Activated CD4-positive, alpha-beta memory T cell treated with anti-CD3 and anti-CD28 coated beads, Interleukin-2, amount 10 ng/mL, durations not matched to agents 7 days and 5 days (primary cell): ENCODE results near the gene NINJ1. TPM values are rescaled to one million over a fixed set of nuclear protein-coding genes. Genes with fewer than 3 reads are reported as not detected.

Source experiments
- CTCF ChIA-PET: fragments of 350-600 bp; sonication (Branson Sonifier 250); formaldehyde crosslinking; loops from one replicate; lab custom pipeline; 2021; ENCODE audit warnings: antibody characterized with exemption, inconsistent platforms; lab: Charles Lee
- POLR2A ChIA-PET: fragments of 350-600 bp; sonication (Branson Sonifier 250); formaldehyde crosslinking; loops from one replicate; lab custom pipeline; 2021; ENCODE audit warnings: antibody characterized with exemption; lab: Charles Lee
- DNase-seq: peaks from one replicate; pipeline ENCODE4 v3.0.0-alpha.2; 2020
- H3K27ac Mint-ChIP-seq: one replicate; pipeline ENCODE4 v1.8.0; 2021; ENCODE audit warnings: mild to moderate bottlenecking, mixed read lengths
- H3K27me3 Mint-ChIP-seq: one replicate; pipeline ENCODE4 v1.8.0; 2021; ENCODE audit warnings: mixed read lengths
- H3K36me3 Mint-ChIP-seq: one replicate; pipeline ENCODE4 v1.8.0; 2021; ENCODE audit warnings: low read depth, mixed read lengths
- H3K4me1 Mint-ChIP-seq: one replicate; pipeline ENCODE4 v1.8.0; 2021; ENCODE audit warnings: mixed read lengths
- H3K4me3 Mint-ChIP-seq: one replicate; pipeline ENCODE4 v1.8.0; 2021; ENCODE audit warnings: mild to moderate bottlenecking, mixed read lengths
- H3K9me3 Mint-ChIP-seq: one replicate; pipeline ENCODE4 v1.8.0; 2021; ENCODE audit warnings: mixed read lengths
- total RNA-seq, 2 experiments: library from RNA; stranded (reverse); gene quantifications; one replicate each; pipeline ENCODE4 v1.2.3, GENCODE V29; 2021

Gene NINJ1
- total RNA-seq, 2 experiments from 2014 or later: 36.9 to 37.4 TPM

DNA sequence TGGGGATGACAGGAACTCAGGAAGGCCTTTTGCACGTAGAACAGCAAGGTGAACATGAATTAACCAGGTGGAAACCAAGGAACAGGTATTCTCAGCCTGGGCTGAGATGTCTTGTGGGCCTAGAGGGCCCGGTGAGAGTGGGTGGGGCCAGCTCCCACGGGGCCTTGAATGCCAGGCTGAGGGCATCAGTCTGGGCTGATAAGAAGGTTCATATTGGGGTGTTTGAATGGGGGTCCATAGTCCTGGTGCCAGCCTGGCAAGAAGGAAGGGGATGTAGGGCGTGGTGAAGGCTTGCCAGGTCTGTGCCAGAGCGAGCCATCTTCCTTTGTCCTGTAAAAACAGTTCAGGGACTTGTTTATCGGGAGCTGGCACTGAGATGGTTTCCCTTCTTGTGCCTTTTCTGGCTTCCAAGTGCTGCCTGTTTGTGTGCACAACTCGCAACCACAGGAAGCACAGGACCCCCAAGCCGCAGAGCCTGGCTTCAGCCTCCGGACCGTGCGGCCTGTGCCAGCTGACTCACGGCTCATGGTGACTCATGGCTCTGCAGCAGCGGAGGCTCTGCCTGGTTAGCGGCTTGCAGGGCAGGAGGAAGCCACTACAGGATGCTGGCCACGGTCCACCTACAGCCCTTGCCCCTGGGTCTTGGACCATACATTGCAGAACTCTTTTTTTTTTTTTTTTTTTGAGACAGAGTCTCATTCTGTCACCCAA, 35.7 kb downstream of the NINJ1 start:
- Mint-ChIP-seq H3K4me1 (peaks cover 74% of the 10 kb centered on the region), H3K27ac (peak overlapping the region; percentile 92), H3K36me3 (peaks cover 47% of the 10 kb centered on the region), H3K4me3 (peak overlapping the region; percentile 87), H3K9me3 (peaks cover 10% of the 10 kb centered on the region), H3K27me3 (no peaks in the 10 kb centered on the region)
- CTCF ChIA-PET: interaction anchor here (1.1 to 5.6 kb wide), 4 partner anchors 10 to 141 kb away, joined by 3 to 55 read pairs (median 5); no protein-coding TSS in a partner anchor
- POLR2A ChIA-PET: interaction anchor here (0.6 to 5.4 kb wide), 13 partner anchors 9 to 145 kb away, joined by 3 to 63 read pairs (median 4); no protein-coding TSS in a partner anchor
- peak; percentile 82 for DNase-seq

DNA sequence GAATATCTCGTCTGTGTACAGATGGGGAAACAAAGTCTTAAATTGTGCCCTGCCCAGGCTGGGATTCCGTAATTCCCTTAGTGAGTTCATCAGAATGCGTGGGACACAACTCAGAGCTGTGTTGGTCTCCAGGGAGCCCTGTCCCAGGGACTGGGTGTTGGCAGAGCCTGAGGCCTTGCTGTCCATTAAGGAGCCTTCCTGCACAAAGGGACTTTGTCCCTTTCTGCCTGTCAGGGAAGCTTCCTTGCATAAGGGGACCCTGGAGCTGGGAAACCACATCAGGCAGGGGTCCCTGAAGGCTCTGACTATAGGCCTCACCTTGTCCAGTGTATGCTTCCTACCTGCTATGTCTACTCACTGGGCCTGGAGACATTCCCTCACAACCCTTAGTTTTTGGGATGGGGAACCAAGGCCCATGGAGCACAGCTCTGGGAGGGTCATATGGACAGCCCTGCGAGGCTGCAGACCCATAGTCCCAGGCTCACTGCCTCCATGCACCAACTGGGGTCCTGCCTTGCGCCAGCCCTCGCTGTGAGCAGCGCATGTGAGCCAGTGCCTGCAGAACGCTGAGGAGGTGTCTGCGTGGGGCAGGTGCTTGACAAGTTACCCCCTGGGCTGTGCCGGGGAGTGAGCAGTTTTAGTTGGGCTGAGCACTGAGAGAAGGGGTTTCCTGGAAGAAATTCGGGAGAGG, 36.4 kb downstream of the NINJ1 start:
- Mint-ChIP-seq H3K4me1 (peaks cover 74% of the 10 kb centered on the region), H3K36me3 (peaks cover 44% of the 10 kb centered on the region)
- POLR2A ChIA-PET: interaction anchor here (1.0 to 5.4 kb wide), 11 partner anchors 10 to 144 kb away, joined by 3 to 63 read pairs (median 4); no protein-coding TSS in a partner anchor

DNA sequence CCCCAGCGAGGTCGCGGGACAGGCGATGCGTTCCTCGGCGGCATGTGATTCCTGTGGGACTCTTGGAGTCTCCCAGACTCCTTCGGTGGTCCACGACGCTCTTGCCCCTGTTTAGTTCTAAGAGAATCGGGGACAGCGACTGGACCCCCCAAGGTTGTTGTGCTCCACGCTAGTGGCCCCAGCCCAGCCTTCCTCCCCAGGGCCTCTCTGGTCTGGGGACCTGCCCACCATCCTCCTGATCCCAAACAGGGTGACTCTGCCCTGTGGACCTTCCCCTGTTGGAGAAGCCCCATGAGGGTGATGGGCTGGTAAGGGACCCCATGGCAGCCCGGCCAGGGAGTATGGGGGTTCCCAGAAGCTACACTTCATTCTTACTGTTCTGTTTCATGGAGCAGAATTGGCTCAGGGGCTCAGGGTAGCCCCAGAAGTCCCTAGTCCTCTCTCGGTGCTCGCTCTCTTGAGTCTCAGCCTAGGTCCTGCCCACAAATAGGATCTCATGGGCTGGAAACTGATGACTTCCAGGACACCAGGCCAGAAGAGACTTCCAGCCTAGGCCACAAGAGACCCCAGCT, 37.2 kb downstream of the NINJ1 start:
- H3K27ac Mint-ChIP-seq: peak overlapping the region; percentile 92
- H3K4me3 Mint-ChIP-seq: peak overlapping the region; percentile 87
- peaks cover 12% of the 10 kb centered on the region for H3K9me3 Mint-ChIP-seq
- H3K27me3 Mint-ChIP-seq: no peaks in the 10 kb centered on the region
- H3K4me1 Mint-ChIP-seq: peaks cover 76% of the 10 kb centered on the region
- no peak for DNase-seq
- peaks cover 46% of the 10 kb centered on the region for H3K36me3 Mint-ChIP-seq
- CTCF ChIA-PET: interaction anchor here (1.1 to 5.6 kb wide), 3 partner anchors 12 to 139 kb away, joined by 3 to 55 read pairs (median 3); no protein-coding TSS in a partner anchor
- POLR2A ChIA-PET: interaction anchor here (0.9 to 5.4 kb wide), 14 partner anchors 11 to 469 kb away, joined by 3 to 63 read pairs (median 8); no protein-coding TSS in a partner anchor

More for the DNA sequence above, 36.4 kb downstream of the NINJ1 start:
- Mint-ChIP-seq H3K4me3 (peak overlapping the region; percentile 87), H3K27me3 (no peaks in the 10 kb centered on the region), H3K27ac (peak overlapping the region; percentile 92), H3K9me3 (peaks cover 7% of the 10 kb centered on the region)
- CTCF ChIA-PET: interaction anchor here (1.1 to 5.6 kb wide), 4 partner anchors 11 to 140 kb away, joined by 3 to 55 read pairs (median 5); no protein-coding TSS in a partner anchor
- no peak for DNase-seq

DNA sequence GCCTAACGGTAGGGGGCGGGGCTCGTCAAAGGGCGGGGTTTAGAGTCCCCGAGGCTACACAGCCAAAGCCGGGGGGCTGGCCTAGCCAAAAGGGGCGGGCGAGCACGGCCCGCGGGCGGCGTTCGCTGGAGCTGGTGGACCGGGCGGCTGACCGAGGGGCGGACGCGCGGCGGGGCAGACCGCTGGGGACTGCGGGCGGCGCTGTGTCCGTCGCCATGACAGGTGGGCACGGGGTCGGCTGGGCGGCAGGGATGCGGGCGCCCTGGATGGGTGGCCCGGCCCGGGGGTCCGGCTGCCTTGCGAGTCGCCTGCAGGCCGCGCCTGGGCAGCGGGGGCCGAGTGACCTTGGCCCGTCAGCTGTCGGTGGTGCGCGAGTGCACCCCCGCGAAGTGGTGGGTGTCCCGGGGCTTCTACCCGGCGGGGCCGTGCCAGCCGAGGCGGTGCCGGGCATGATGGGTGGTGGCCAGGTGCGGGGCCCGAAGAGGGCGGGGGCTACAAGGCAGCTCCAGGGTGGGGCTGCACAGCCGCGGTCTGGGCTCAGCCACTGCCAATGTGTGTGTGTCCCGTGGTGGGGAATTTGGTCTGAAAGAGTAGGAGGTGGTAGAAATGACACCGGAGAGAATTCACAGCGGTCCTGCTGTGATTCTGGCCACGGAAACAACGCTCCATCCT, 37.8 kb downstream of the NINJ1 start, which contains the start of gene CARD19:
Gene CARD19 (plus strand): TSS at position 87 of the 672 bp plus-strand sequence. CDS start 129 bp downstream, at position 216.
- ChIA-PET POLR2A (interaction anchor here (0.8 to 5.4 kb wide), 14 partner anchors 12 to 470 kb away, joined by 3 to 63 read pairs (median 7); partner anchors contain the start of gene NINJ1), CTCF (interaction anchor here (0.8 to 5.6 kb wide), 3 partner anchors 12 to 93 kb away, joined by 3 to 55 read pairs (median 3); no protein-coding TSS in a partner anchor)
- peaks cover 49% of the 10 kb centered on the region for H3K36me3 Mint-ChIP-seq
- peak within 1 kb of the TSS; percentile 96 for H3K27ac Mint-ChIP-seq
- DNase-seq: peak; percentile 57
- H3K4me3 Mint-ChIP-seq: peak within 1 kb of the TSS; percentile 87
- H3K4me1 Mint-ChIP-seq: peaks cover 80% of the 10 kb centered on the region
- H3K9me3 Mint-ChIP-seq: peaks cover 18% of the 10 kb centered on the region
- no peaks in the 10 kb centered on the region for H3K27me3 Mint-ChIP-seq

DNA sequence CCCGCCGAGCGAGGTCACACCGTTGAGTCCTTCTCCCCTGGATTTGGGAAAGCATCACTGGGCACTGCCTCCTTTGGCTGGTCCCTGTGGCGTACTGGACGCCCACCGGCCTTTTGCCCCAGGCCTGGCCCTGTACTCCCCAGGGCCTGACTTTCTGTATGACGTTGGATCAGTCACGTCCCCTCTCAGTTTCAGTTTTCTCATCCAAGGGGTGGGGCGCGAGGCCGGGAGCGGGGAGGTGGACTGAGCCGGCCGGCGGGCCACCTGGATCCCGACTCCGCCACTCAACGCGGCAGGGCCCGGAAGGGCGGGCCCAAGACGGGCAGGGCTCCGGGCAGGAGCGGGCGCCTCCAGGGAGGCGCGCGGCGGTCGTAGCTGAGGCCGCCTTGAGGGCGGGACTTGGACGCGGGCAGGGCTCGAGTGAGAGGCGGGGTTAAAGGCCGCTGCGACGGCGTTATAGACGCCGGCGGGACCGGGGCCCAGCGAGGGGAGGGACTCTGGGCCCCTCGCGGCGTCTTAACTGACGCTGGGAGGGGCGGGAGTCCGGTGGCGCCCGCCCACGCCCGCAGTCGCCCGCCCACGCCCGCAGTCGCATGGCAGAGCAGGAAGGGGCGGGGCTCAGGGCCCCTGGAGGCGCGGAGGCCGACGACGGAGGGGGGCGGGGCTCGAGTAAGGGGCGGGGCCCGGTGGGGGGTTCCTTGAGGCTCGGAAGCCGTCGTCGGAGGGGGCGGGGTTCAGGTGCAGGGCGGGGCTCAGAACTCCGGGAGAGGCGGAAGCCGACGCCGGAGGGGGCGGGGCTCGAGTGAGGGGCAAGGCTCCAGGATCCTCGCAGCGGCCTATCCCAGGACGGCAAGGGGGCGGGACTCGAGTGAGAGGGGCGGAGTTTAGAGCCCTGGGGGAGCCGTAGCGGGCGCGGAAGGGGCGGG, 38.6 kb downstream of the NINJ1 start:
- H3K4me3 Mint-ChIP-seq: peak overlapping the region; percentile 76
- H3K9me3 Mint-ChIP-seq: peaks cover 19% of the 10 kb centered on the region
- CTCF ChIA-PET: interaction anchor here (0.8 to 5.6 kb wide), 6 partner anchors 13 to 128 kb away, joined by 3 to 55 read pairs (median 3); no protein-coding TSS in a partner anchor
- H3K4me1 Mint-ChIP-seq: peaks cover 78% of the 10 kb centered on the region
- POLR2A ChIA-PET: interaction anchor here (0.6 to 5.4 kb wide), 18 partner anchors 11 to 471 kb away, joined by 3 to 63 read pairs (median 5); partner anchors contain the start of genes FAM120AOS and NINJ1
- peak overlapping the region; percentile 96 for H3K27ac Mint-ChIP-seq
- H3K36me3 Mint-ChIP-seq: peaks cover 46% of the 10 kb centered on the region
- H3K27me3 Mint-ChIP-seq: no peaks in the 10 kb centered on the region
- DNase-seq: peak; percentile 100

DNA sequence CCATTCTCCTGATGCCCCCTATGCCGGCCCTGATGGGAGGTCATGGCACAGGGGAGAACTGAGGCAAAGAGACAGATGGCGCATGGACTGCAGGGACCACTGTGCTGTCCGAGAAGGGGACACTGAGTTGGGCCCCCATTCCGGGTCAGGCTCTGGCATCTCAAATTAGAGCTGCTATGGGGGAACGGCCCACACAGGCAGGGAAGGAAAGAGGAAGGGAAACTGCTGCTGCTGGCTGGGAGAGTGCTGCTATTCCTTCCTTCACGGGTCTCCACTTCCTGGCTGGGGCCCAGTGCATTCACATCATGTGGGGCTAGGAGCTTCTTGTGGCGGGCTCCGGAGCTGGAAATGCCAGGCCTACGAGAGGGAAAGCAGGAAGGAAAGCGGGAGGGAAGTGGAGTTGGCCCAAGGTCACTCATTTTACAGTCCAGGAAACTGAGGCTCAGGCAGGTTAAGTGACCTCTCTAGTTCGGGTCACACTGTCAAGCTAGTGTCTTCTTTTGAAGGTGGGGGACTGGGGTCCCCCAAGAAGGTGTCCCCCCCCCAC, 39.3 kb downstream of the NINJ1 start:
- Mint-ChIP-seq H3K27me3 (no peaks in the 10 kb centered on the region), H3K36me3 (peaks cover 48% of the 10 kb centered on the region), H3K4me3 (peak overlapping the region; percentile 76), H3K4me1 (peaks cover 79% of the 10 kb centered on the region), H3K9me3 (peaks cover 23% of the 10 kb centered on the region), H3K27ac (peak overlapping the region; percentile 96)
- CTCF ChIA-PET: interaction anchor here (1.0 to 5.6 kb wide), 4 partner anchors 14 to 127 kb away, joined by 3 to 55 read pairs (median 5); no protein-coding TSS in a partner anchor
- POLR2A ChIA-PET: interaction anchor here (0.6 to 5.4 kb wide), 12 partner anchors 10 to 471 kb away, joined by 3 to 63 read pairs (median 7); partner anchors contain the start of genes FAM120AOS and NINJ1
- DNase-seq: no peak

DNA sequence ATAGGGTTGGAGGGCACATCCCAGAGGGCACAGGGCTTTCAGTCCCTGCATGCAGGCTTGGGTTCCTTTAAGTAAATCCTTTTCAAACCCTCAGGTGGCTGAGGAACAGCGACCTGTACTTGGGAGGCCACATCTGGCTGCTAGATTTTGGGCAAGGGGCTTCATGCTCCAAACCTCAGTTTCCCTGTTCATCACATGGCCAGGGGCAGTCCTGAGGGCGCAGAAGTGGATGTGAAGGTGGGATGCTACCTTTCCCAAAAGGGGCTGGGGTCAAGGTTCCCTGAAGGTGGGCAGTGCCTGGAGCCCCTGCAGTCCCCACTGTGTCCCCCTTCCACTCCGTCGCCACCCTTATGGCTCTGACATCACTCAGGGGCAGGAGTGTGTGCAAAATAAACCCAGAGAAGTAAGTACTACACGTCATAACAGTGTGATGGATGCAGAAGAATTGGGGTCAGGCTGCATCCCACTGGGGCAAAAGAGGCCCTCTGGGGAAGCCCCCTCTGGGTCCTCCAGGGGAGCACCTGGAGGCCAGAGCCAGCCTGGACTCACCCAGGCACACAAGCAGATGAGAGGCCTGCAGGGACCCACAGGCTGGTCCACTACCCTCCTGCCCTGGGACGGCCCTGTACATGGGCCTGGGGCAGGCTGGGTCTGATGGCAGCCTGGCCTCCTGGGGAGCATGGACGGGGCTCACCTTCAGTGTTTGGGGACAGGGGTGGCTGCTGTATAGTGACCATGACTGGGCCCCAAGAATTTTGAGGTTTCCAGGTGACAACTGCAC, 40.0 kb downstream of the NINJ1 start:
- Mint-ChIP-seq H3K27ac (peak overlapping the region; percentile 96), H3K36me3 (peaks cover 50% of the 10 kb centered on the region), H3K4me1 (peaks cover 75% of the 10 kb centered on the region), H3K27me3 (no peaks in the 10 kb centered on the region), H3K9me3 (peaks cover 27% of the 10 kb centered on the region), H3K4me3 (peak overlapping the region; percentile 76)
- ChIA-PET POLR2A (interaction anchor here (1.6 to 5.4 kb wide), 11 partner anchors 10 to 472 kb away, joined by 4 to 63 read pairs (median 9); partner anchors contain the start of gene NINJ1), CTCF (interaction anchor here (1.2 to 5.6 kb wide), 4 partner anchors 15 to 30 kb away, joined by 6 to 55 read pairs (median 8); no protein-coding TSS in a partner anchor)
- DNase-seq: no peak

DNA sequence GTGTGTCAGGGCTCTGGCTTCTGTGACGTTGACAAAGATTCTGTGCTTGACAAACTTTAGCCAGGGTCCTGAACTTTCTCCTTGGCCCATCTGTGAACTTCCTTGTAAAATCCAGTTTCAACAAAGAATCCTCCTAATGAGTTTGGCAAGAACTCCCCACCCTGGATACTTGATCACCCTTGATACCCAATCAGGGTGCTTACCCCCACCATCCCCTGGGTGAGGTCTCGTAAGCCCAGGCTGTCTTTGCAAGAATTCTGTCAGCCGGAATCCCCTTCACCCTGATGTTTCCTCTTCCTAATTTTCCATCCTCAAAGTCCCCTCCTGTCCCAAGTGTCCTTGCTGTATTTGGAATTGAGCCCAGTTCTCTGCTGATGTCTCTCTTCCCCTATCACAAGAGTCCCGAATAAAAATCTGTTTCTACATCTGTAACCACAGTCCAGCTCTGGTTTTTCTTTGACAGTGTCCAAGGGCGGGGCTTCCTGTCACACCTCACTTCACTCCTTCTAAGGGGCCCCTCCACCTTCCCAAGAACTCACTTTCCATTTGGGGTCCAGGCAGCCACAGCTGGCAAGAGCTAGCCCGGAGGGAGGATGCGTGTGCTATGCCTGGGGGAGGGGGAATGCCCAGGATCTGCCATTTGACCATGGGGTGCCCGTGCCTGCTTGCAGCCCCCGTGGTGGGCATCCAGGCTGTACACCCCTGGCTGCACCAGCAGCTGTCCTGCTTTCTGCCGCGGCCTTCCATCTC, 40.7 kb downstream of the NINJ1 start:
- CTCF ChIA-PET: interaction anchor here (1.2 to 3.6 kb wide), 2 partner anchors 16 to 29 kb away, joined by 6 to 8 read pairs; no protein-coding TSS in a partner anchor
- peaks cover 69% of the 10 kb centered on the region for H3K4me1 Mint-ChIP-seq
- peaks cover 31% of the 10 kb centered on the region for H3K9me3 Mint-ChIP-seq
- H3K27me3 Mint-ChIP-seq: no peaks in the 10 kb centered on the region
- H3K36me3 Mint-ChIP-seq: peaks cover 56% of the 10 kb centered on the region
- peak; percentile 36 for DNase-seq
- POLR2A ChIA-PET: interaction anchor here (1.6 to 2.9 kb wide), 4 partner anchors 10 to 90 kb away, joined by 4 to 9 read pairs (median 6); no protein-coding TSS in a partner anchor
- no peak overlapping the region for H3K4me3 Mint-ChIP-seq
- peak overlapping the region; percentile 96 for H3K27ac Mint-ChIP-seq

DNA sequence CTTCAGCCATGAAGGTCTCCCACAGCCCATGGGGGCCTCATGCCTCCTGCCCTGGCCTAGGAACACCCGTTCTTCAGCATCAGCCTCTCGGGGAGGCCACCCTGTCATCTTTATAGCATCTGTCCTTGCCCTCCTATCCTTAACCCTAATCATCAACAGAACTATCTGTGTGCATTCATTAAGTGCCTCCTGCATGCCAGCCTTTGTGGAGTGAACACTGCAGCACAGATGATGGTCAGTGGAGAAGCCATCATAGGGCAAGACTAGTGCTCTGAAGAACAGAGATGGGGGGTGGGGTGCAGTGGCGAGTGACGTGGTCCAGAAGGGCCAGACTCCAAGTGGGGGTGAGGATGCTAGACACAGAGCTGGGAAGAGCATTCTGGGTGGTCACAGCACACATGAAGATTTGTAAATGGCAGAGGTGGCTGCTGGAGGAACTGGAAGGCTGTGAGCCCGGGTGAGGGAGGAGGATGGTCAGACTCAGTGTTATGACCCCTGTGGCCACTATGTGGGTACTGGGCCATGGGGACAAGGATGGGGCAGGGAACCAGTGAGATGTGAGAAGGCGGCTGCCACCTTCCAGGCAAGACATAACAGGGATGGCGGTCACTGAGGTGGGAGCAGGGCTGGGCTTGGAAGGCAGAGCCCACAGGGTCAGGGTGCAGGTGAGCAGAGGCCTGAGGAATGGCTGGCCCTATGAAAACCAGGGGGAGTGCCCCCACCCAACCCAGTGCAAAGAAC, 41.6 kb downstream of the NINJ1 start:
- Mint-ChIP-seq H3K36me3 (peaks cover 55% of the 10 kb centered on the region), H3K27me3 (no peaks in the 10 kb centered on the region), H3K4me3 (no peak overlapping the region), H3K27ac (peak overlapping the region; percentile 96), H3K4me1 (peaks cover 60% of the 10 kb centered on the region), H3K9me3 (peaks cover 31% of the 10 kb centered on the region)
- CTCF ChIA-PET: interaction anchor here (1.0 to 3.6 kb wide), 4 partner anchors 16 to 135 kb away, joined by 3 to 8 read pairs (median 4); no protein-coding TSS in a partner anchor
- POLR2A ChIA-PET: interaction anchor here (0.9 to 2.9 kb wide), 5 partner anchors 9 to 128 kb away, joined by 4 to 9 read pairs (median 6); no protein-coding TSS in a partner anchor
- no peak for DNase-seq
